ENCODE measurements around the gene NTN1. TPM values are rescaled to one million over a fixed set of nuclear protein-coding genes. Genes with fewer than 3 reads are reported as not detected.
"Not testable (repeated sequence)": the region's sequence is repeated elsewhere in the genome, so short reads cannot be mapped to it uniquely, and the experiment has no call there.

NTN1 gene
- total RNA-seq, 3 donors from 2014 or later = 2.2 to 3.7 (median 3.3) TPM

DNA sequence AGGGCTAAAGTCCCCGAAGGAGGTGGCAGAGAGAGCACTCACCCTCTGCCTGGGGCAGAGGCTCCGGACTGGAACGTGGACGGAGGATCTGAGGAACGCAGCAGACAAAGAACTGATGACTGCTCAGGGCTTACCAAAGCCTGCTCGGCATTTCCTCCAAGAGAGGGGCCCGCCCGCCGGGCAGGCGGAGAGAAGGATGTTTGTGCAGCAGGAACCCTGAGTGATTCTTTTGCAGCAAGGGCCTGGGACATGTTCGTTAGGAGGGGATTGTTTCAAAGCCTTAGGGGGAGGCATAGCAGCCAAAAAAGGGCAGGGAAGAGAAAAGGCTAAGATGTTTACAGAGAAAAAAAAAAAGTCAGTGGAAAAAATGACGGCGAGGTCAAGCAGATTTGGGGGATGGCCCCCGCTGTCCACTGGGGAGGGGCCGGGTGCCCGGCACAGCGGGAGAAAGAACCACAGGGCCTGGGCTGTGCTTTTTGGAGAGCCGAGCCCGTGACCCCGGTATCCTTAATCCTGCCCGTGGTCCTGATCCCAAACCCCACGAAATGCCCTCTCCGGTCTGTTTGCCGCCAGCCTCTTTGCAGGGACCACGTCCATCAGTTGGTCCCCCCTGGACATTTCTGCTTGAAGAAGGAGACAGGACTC lies 129.3 kb downstream of the NTN1 start:
- TF ChIP-seq POLR2A (IDR thresholded peaks at IDR 0.05) (no peak), POLR2AphosphoS5 (IDR thresholded peaks at IDR 0.05) (no peak)
- TF ChIP-seq, protein P1, sequence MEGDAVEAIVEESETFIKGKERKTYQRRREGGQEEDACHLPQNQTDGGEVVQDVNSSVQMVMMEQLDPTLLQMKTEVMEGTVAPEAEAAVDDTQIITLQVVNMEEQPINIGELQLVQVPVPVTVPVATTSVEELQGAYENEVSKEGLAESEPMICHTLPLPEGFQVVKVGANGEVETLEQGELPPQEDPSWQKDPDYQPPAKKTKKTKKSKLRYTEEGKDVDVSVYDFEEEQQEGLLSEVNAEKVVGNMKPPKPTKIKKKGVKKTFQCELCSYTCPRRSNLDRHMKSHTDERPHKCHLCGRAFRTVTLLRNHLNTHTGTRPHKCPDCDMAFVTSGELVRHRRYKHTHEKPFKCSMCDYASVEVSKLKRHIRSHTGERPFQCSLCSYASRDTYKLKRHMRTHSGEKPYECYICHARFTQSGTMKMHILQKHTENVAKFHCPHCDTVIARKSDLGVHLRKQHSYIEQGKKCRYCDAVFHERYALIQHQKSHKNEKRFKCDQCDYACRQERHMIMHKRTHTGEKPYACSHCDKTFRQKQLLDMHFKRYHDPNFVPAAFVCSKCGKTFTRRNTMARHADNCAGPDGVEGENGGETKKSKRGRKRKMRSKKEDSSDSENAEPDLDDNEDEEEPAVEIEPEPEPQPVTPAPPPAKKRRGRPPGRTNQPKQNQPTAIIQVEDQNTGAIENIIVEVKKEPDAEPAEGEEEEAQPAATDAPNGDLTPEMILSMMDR (IDR thresholded peaks at IDR 0.05) = no peak
- Histone ChIP-seq H3K9me3 (no peaks in the 10 kb centered on the region), H3K36me3 (no peaks in the 10 kb centered on the region), H3K4me3 (no peak overlapping the region), H3K4me1 (no peaks in the 10 kb centered on the region), H3K27ac (no peak overlapping the region), H3K27me3 (no peaks in the 10 kb centered on the region)
- intact Hi-C loops (cut with DNase I; ENCODE audit: low total_unique reads) = no loop called here
- no peak for DNase-seq (ENCODE audit: low spot score in 2 of 2)

DNA sequence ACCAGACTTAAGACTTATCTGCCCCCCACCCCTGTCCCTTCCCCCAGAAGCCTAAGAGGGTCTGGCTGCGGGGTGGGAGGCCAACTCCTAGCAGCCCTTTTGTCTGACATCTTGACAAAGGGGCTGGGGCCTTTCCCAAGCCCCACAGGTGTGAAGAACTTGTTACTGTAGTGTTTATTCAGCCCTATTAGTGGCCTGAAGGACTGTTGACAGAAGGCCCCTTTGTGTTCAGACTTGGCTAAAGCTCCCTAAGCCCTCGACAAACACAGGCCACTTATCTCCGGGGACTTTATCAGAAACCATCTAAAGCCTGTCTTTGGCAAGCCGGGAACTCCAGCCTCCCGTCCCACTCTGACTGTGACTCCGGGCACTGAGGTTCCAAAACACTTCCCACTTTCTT lies 129.8 kb downstream of the NTN1 start:
- no peak for DNase-seq (ENCODE audit: low spot score in 2 of 2)
- Histone ChIP-seq H3K4me3 (no peak overlapping the region), H3K36me3 (no peaks in the 10 kb centered on the region), H3K27ac (no peak overlapping the region), H3K4me1 (no peaks in the 10 kb centered on the region), H3K27me3 (no peaks in the 10 kb centered on the region), H3K9me3 (no peaks in the 10 kb centered on the region)
- intact Hi-C loops (cut with DNase I; ENCODE audit: low total_unique reads) = no loop called here
- TF ChIP-seq, protein P1 (IDR thresholded peaks at IDR 0.05) = no peak
- no peak for TF ChIP-seq POLR2AphosphoS5 (IDR thresholded peaks at IDR 0.05)
- TF ChIP-seq POLR2A (IDR thresholded peaks at IDR 0.05) = no peak

DNA sequence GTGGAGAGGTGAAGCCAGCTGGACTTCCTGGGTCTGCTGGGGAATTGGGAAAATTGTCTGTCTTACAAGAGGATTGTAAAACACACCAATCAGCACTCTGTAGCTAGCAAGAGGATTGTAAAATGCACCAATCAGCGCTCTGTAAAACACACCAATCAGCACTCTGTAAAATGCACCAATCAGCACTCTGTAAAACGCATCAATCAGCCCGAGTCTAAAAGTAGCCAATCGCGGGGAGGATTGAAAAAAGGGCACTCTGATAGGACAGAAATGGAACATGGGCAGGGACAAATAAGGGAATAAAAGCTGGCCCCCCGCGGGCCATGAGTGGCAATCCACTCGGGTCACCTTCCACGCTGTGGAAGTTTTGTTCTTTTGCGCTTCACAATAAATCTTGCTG lies 130.4 kb downstream of the NTN1 start:
- intact Hi-C loops (cut with DNase I; ENCODE audit: low total_unique reads); DNase-seq (ENCODE audit: low spot score in 2 of 2); H3K4me3 ChIP-seq; H3K36me3 ChIP-seq; H3K9me3 ChIP-seq; H3K27ac ChIP-seq; H3K27me3 ChIP-seq; H3K4me1 ChIP-seq: not testable (repeated sequence)

DNA sequence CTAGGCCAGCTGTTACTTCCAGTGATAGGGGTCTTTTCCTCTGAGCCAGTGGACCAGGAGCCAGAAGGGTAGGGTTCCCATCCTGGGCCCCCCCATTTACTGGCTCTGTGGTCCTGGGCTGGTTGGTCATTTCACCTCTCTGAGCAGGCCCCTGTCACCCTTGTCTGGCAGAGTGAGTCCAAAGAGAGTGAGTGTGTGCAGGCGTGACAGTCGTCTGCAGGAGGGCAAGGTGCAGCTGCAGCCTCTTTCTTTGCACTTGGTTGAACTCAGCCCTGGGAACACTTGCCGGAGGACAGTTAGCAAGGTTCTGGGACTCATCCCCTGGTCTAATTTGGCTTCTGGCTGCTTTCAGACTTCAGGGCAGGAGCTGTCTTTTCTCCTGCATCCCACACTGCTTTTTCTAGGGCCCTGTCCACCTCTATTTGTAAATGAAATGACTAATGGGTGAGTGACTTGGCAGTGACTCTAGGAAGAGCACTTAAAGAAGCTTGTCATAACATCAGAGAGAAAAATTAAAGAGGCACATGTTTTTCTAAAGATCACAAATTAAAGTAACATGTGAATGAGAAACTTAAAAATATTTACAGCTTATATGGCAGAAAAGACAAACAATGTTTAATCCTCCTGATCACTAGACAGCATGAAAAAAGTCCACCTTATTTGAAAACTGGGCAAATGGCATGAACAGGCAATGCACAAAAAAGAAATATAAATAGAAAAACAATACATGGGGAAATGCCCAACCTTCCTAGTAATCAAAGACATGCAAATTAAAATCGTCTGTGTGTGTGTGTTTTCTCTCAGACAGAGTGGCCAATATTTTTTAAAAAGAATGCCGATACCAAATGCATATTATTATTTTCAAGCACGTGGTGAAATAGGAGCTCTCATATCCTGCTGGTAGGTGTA lies 137.5 kb downstream of the NTN1 start:
- no peaks in the 10 kb centered on the region for H3K27me3 ChIP-seq
- H3K4me1 ChIP-seq = no peaks in the 10 kb centered on the region
- TF ChIP-seq POLR2A (IDR thresholded peaks at IDR 0.05) (no peak), POLR2AphosphoS5 (IDR thresholded peaks at IDR 0.05) (no peak)
- TF ChIP-seq, protein P1 (IDR thresholded peaks at IDR 0.05) = no peak
- intact Hi-C loops (cut with DNase I; ENCODE audit: low total_unique reads) = no loop called here
- DNase-seq (ENCODE audit: low spot score in 2 of 2) = no peak
- H3K4me3 ChIP-seq = no peak overlapping the region
- no peak overlapping the region for H3K27ac ChIP-seq
- no peaks in the 10 kb centered on the region for H3K36me3 ChIP-seq
- no peaks in the 10 kb centered on the region for H3K9me3 ChIP-seq

DNA sequence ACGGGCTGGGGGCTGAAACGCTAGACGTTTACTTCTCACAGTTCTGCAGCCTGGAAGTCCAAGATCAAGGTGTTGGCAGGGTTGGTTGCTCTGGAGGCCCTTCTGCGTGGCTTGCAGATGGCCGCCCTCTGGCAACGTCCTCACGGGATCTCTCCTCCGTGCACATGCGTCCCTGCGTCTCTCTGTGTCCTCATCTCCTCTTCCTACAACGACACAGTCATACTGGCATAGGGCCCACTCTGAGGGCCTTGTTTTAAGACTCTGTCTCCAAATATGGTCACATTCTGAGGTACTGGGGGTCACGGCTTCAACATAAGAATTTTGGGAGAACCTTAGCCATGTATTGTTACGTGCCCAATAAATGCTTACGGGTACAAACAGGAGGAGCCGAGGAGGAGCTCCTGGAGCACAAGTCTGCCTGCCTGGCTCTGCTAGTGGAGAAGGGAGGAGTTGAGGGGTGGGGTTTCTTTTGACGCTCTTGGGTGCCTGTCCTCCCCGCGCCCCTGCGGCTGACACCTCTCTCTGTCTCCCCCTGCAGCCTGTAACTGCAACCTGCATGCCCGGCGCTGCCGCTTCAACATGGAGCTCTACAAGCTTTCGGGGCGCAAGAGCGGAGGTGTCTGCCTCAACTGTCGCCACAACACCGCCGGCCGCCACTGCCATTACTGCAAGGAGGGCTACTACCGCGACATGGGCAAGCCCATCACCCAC lies 141.1 kb downstream of the NTN1 start:
- TF ChIP-seq POLR2AphosphoS5 (IDR thresholded peaks at IDR 0.05) (no peak), POLR2A (IDR thresholded peaks at IDR 0.05) (no peak)
- Histone ChIP-seq H3K36me3 (no peaks in the 10 kb centered on the region), H3K9me3 (no peaks in the 10 kb centered on the region), H3K27me3 (no peaks in the 10 kb centered on the region), H3K27ac (peak overlapping the region in 1 of 2 donors; percentile 19), H3K4me3 (no peak overlapping the region), H3K4me1 (no peaks in the 10 kb centered on the region)
- DNase-seq (ENCODE audit: low spot score in 2 of 2) = no peak
- intact Hi-C loops (cut with DNase I; ENCODE audit: low total_unique reads) = no loop called here

Measured in breast epithelium (tissue), 4 donors.